GM19238 (cell line): ENCODE measurements around the gene TNC.

Source experiments
- DNase-seq: peaks from one replicate; pipeline ENCODE4 v3.0.0; 2011; ENCODE audit warnings: low spot score; ENCODE audit not compliant: insufficient read length

The TNC gene

DNA sequence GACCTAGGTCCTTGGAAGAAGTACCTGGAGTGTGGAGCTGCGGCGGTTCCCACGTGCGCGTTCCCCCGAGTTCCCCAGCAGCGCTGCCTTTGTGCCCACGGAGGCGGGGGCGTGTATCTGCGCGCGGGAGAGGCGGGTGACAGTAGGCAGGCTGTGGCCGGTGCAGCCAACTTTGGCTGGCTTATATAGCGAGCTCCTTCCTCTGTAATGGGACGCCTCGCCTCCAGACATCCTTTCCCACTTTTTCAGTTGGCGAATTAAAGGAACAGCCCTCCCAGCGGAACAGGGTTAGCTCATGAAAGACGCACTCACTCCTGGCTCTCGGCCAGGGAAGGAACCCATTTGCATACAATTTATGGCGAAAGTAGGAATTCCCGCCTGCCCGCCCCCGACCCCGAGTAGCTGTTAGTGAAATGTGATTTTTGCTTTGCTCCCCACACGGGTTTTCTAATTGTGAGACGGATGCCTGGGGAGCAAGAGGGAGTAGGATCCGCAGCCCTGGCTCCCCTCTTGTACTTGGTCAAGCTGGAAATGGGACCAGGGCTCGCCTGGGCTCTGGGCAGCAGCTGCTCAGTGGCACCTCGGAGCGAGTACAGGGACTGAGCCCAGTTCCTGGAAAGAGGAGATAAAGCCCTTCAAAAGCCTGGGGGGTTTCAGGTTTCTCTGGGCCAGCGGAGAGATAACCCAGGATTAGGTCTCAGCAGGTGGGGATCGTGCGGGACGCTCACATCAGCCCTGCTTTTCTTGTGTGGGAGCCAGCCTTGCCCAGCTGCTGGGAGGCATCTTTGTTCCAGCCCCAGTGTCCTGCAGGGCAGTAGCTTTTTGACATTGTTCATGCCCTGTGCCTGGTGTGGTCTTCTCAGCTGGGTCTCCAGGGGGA is at the start of gene TNC:
TNC (minus strand) TSS at position 159 of the 880 bp plus-strand sequence. CDS start 27,139 bp downstream, outside the sequence.
- DNase-seq, result no peak

DNA sequence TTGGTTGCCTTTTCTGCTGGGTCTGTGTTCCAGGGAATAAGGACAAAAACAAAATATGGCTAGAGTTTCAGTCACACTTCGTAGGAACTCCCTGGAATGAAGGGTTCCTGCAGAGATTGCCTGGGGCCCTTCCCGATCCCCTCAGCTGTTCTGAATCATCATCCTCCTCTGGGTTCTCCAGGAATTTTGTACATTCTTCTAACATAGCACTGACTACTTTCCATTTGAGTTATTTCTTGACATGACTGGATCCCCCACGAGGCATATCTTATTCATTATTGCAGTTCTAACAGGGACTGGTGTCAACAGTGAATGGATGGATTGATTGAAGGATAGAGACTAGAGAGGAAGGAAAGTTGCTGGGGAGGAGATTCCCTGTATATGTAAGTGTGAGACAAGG is 49.2 kb upstream of the TNC start:
- DNase-seq, result no peak

DNA sequence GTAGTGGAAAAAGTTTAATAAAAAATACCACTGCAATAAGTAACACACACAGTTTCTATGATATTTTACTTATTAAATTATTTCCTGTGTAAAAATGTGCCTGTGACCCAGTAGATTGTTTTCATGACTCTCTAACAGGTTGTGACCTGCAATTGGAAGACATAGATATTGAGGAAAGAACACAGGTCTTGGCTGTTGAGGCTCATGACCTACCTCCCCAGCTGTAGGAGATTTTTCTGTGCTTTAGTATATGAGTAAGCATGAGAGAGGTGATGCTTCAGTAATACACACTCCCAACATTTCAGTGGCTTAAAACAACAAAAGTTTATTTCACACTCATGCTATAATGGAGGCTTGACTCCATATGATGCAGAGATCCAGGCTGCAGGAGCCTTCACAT is 47.3 kb upstream of the TNC start:
- DNase-seq, result no peak

DNA sequence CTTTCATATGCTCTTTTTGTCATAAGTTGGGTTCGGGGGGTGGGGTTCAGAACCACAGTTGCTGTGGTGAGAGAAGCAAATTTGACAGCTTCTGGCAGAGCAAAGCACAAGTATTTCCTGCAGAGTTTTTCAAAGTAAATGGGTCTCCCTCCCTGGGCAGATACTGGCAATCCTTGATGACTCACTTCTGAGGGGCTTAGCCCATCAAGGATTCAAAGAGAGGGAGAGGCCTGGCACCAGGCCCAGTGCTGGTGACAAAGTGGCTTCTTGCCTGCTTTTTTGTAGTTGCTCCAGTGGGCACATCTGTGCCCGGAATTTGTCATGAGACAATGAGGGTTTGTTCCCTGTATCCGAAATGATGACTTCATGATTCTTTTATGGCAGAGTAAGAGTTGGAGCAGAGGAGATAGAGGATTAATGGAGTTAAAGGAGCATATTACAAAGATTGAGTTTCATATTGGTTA is 46.6 kb upstream of the TNC start:
- DNase-seq, result no peak

DNA sequence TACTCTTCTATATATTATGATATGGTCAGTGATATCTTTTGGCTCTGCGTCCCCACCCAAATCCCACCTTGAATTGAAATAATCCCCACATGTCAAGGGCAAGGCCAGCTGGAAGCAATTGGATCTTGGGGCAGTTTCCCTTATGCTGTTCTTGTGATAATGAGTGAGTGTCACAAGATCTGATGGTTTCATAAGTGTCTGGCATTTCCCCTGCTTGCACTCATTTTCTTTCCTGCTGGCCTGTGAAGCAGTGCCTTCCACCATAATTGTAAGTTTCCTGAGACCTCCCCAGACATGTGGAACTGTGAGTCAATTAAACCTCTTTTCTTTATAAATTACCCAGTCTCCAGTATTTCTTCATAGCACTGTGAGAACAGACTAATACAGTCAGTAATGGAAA is 45.0 kb upstream of the TNC start:
- DNase-seq, result no peak

DNA sequence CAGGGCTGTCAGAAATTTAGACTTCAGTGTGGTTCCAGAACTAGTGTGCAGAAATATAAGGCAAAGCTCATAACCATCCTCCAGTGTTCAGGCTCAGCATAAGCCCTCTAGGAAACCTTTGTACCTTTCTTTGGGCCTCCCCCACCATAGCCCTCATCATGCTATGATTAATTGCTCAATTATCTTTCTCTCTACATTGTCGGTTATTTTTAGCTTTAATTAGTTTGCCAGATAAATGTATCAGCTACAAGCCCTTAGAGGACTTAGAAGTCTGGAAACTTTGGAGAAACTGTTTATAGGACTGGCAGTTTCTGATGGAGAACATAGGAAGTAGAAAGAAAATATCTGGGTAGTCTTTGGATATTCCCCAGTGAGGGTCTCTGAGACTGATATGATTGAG is 43.5 kb upstream of the TNC start:
- no peak for DNase-seq

DNA sequence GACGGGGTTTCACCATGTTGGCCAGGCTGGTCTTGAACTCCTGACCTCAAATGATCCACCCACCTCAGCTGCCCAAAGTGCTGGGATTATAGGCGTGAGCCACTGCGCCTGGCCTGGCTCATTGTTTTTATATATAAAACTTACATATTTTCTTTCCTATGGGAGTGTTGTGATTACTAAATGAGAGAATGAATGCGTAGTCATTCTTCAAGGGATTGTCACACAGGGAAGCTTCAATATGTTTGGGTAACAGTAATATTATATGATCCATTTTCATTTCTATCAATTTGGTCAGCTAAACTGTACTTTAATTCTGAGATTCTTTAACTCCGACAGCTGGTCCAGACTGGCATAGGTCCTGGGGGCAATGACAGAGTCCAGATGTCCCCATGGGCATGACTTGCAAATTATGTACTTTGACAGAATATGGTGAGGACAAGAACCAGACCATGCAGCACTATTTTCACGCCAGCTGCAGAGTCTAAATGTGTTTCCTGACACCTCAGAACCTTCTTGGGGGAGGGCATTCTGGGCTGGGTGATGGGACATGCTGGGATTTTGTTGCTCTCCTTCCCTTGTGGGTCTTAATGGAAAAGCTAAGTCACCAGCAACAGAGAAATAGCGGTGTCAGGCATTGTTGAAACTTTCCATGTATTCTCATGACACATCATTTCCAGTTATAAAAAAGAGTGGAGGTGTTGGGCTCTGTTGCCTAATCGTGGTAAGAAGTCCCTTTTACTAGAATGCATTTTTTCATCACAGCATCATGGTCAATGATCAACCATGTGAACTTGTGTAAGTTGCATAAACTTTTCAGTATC is 40.9 kb upstream of the TNC start:
- DNase-seq, result no peak

DNA sequence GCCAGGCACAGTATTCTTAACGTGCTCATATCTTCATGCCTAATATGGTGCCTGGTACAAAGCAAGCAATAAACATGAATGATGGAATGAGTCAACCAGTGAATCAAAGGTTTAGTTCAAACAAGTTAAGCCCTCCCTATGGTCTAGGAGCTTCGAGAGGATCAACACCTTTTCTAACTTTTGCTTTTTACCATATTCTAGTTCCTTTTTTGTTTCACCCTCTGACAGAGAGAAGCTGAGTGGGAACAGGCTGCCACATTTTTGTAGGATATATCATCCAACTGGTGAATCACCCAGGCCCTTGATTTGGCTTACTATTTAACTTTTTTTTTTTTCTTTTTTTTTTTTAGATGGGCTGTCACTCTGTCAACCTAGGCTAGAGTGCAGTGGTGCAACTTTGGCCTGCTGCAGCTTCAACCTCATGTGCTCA is 39.3 kb upstream of the TNC start:
- no peak for DNase-seq

DNA sequence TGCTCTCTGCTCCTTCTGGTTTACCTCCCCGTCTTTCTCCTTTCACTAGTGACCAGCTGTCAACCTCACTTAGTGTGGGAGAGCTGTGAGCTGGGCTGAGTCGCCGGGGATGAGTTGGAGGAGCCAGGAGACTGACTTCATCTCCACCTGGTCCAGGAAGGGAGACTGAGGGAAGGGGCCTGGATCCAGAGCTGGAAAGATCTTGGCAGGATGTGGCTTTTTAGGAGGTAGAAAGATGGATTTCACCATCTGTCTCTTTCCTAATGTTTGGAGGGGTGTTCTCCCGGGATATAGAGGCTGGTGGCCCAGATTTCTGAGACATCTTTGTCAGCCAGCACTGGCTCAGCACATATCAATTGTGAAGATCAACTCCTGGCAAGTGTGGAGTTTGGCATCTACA is 37.1 kb upstream of the TNC start:
- no peak for DNase-seq

DNA sequence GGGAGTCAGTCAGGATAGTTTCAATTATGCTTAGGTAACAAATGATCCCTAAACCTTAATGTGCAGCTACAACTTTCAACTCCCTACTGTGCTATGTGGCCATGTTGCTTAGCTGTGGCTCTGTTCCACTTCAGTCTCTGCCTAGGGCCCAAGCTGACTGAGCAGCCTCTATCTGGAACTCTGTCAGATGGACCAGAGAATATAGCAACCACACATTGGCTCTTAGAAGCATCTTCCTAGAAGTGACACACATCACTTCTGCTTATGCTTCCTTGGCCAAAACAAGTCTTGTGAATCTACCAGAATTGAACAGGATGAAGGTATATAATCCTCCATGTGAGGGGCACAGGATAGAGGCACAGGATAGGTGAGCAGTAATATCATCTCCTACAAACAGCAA is 36.7 kb upstream of the TNC start:
- DNase-seq, result no peak

DNA sequence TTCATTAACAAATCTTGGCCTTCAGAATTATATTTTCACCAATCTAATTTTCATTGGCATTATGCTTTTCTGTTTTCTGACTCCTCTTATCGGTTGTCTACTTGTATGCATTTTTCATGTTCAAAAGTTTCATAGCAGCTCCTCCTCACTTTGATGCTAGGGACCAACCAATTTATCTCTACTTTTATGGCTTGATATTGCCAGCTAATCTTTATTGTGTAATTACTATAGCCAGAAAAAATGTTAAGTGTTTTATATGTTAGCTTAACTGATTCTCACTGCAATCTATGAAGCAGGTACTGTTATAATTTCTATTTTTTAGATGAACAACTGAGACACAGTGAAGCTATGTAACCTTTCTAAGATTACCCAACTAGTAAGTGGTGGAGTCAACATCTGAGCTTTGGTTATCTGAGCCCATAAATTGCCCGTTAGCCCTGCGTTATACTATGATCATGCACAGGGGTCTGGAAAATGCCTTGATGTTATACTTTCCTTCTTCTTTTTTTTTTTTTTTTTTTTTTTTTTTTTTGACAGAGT is 34.4 kb upstream of the TNC start:
- DNase-seq, result no peak

DNA sequence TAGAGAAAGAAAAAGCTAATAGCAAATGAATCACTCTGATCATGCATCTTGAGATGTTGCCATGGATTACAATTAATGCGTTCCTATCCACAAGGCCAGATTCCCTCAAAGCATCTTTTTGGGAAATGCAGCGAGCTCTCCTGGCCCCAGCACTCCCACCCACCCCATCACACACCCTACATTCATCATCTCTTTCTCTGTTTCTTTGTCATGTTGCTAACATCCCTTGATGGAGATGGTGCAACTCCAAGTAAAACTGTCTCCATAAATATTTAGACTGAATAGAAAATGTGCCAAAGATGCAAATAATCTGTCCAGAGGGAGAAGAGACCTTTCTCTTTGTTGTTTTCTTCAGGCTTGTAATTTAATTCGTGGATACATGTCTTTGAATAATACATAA is 30.8 kb upstream of the TNC start:
- no peak for DNase-seq

DNA sequence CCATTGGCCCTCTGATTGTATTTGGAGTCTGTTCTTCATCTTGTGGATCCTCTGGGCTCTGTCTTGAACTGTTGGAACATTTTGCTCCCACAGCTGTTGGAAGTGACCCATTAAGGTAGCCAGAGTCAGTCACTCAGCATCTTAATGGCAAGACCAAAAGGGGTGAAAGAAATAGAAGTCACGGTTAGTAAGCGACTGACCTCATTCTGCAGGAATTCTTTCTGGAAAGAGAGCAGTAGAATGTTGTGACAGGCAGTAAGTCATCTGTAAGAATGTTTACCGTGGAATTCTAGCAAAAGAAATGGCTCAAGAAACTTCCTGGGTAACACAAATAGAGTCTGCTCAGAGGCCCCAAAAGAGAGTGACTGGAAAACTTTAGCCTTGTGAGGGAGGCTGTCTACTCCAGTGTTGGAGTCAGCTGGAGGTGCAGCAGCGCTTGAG is 28.6 kb upstream of the TNC start:
- no peak for DNase-seq

DNA sequence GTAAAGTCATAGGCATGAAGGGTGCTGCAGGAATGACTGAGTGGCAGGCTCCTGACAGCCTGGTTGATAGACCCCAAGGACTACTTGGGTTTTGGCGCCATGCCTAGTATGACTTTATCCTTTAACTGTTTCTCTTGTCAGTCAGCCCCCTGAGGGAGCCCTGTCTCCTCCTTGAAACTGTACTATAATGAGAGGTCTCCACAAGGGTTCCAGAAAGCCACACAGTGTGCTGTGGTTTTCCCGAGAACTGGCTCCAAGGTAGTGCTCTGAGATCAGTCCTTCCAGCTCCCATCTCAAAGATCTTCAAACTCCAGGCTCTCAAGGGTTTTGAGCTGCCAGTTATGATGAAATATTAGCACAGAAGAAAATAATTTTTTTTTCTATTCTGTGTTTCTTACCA is 26.7 kb upstream of the TNC start:
- DNase-seq, result no peak

DNA sequence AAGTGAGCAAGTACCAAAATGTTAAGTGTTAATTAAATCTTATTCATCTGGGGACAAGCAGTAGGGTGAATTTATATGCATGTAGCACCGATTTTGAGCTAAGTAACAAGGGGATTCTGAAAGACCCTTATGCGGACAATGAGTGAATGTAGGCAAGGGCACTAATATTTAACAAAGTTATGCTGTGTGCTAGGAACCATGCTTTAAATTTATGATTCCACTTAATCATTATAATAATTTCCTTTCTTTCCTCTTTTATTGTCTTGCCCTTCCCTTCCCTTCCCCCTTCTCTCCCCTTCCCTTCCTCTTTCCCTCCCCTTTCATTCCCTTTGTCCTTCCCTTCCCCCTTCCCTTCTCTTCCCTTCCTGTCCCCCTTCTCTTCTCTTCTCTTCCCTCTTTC is 25.7 kb upstream of the TNC start:
- DNase-seq, result no peak

DNA sequence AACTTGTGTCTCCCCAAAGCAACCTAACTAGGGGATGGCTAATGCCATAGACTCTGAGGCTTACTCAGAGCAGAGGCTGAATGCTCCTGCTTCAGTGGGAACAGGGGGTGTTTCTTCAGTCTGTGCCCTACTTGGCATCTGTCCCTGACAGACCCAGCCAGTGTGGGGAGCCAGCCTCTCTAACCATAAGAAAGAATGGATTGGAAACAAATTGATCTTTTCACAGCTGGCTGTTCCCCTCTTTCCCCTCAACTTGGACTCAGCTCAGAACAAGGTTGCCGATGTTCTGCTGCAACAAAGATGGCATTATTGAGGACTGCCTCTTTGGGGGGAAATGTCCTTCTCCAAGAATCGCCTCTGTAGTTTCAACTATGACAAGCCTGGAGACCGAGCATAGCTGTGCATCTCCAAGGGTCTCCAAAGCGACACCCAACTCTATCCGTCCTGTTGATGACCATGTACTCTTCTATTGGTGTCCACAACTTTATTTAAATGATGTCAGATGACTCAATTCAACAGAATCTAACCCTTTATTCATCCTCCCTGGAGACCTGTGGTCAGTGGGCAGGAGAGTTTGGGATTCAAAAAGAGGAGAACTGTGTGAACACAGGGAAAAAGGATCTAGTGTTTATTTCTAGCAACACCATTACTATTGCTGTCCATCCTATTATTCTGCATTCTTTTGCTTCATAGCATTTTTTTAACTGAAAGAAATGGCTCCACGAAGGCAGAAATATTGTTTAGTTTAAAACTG is 24.7 kb upstream of the TNC start:
- DNase-seq, result no peak

DNA sequence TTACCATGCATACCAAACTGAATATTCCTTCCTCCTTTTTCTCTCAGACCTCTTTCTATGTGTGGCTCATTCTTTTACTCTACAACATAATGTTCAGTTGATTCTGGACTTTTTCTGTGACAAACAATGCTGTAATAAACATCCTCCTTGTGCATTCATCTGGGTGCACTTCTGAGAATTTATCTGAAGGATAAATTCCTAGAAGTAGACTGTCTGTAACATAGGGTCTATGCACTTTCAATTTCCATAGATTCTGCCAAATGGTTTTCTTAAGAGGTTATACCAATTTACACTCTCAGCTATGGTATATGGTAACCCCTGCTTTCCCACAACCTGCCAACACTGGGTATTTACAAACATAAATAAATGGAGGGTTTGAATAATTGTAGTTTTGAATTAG is 24.1 kb upstream of the TNC start:
- DNase-seq, result no peak

DNA sequence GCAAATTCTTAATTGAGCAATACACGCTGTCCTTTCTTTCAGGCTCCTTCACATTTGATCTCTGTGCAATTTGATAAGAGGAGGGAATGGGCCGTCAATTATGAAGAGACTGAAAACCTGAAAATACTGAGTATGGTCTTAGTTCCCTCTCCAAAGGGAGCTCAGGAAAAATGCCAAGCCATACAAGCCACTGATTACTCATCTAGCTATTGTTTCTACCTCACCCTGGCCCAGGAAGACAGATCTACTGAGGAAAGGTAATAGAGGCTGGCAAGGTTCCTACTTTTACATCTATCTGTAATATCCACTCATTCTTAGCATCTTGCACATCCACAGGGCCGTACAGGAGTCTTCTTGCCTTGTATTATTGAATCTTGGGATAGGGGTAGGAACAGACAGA is 23.7 kb upstream of the TNC start:
- no peak for DNase-seq

DNA sequence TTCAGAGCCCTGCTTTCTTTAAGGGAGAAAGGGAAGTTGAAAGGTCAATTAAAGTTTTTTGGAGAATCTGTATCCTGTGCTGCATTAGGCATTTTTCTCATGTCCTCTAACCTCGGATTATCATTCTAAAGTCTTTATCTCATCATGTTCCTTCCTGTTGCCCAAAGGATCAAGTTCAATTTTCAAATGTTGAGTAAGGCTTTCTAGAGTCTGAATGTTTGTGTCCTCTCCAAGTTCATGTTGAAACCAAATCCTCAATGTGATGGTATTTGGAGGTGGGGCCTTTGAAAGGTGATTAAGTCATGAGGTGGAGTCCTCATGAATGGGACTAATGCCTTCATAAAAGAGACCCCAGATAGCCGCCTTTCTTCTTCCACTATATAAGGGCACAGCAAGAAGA is 20.2 kb upstream of the TNC start:
- no peak for DNase-seq

DNA sequence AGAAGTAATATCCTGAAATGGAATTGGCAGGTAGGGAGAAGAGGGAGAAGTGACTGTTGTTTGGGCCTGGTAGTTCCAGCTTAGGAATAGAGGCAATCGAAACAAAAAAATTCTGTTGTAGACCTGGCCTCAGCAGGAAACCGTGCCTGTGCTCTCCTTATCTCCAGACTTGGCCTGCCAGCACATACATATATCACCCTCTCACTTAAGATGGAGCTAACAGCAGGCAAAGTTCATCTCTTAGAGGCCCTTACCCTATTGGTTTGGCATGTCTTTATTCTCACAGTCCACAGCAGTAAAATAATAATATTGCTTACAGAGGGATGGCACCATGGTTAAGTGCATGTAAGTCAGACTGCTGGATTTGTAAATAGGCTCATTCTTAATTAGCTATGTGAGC is 19.6 kb upstream of the TNC start:
- DNase-seq, result no peak
